ENCODE data around the gene ZNF407.

DNA sequence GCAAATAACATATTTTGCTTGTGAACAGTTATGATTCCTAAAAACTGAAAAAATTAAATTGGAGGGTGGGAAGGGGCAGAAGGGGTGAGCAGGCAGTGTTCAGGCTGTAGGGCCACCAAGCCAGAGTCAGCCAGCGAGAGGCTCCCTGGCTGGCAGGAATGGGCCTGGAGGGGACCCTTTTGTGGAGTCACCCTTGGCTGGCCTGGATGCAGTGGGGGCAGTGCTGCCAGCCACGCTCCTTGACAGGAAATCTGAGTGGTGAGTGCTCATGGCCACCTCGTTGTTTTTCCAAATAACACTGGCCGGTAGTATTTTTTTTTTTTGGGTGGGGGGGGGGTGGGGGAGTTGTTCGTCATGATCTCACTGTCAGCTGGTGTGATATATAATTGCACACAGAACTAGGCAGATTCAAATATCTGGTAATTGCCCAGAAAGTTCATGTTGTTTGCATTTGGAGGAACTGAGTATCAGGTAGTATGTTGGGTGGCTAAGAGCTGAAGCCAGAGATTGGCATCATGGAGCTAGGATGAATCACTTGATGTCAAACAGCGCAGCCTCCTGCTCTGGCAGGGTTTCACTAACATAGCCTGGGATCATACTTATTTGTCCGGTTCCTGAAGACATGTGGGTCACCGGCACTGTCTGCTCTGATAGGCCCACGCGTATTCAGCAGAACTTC is 451.2 kb downstream of the ZNF407 start:
- no peak for TF ChIP-seq CEBPB (IDR thresholded peaks at IDR 0.05)
- TF ChIP-seq YY1 (IDR thresholded peaks at IDR 0.05; ENCODE audit: low read depth) = no peak
- no peak for TF ChIP-seq RAD21 (IDR thresholded peaks at IDR 0.05; ENCODE audit: low read depth)
- TF ChIP-seq EP300 (IDR thresholded peaks at IDR 0.05; ENCODE audit: borderline replicate concordance) = no peak
- TF ChIP-seq TAF1 (IDR thresholded peaks at IDR 0.05; ENCODE audit: low read depth) = no peak
- TF ChIP-seq CREB1 (IDR thresholded peaks at IDR 0.05; ENCODE audit: low read depth) = no peak
- TF ChIP-seq FOXM1 (IDR thresholded peaks at IDR 0.05; ENCODE audit: borderline replicate concordance, low read depth) = no peak
- TF ChIP-seq, protein P1, sequence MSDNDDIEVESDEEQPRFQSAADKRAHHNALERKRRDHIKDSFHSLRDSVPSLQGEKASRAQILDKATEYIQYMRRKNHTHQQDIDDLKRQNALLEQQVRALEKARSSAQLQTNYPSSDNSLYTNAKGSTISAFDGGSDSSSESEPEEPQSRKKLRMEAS (IDR thresholded peaks at IDR 0.05) = no peak
- no peak for TF ChIP-seq EGR1 (IDR thresholded peaks at IDR 0.05)
- TF ChIP-seq, protein P2, sequence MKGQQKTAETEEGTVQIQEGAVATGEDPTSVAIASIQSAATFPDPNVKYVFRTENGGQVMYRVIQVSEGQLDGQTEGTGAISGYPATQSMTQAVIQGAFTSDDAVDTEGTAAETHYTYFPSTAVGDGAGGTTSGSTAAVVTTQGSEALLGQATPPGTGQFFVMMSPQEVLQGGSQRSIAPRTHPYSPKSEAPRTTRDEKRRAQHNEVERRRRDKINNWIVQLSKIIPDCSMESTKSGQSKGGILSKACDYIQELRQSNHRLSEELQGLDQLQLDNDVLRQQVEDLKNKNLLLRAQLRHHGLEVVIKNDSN (IDR thresholded peaks at IDR 0.05) = no peak
- TF ChIP-seq, protein P3, sequence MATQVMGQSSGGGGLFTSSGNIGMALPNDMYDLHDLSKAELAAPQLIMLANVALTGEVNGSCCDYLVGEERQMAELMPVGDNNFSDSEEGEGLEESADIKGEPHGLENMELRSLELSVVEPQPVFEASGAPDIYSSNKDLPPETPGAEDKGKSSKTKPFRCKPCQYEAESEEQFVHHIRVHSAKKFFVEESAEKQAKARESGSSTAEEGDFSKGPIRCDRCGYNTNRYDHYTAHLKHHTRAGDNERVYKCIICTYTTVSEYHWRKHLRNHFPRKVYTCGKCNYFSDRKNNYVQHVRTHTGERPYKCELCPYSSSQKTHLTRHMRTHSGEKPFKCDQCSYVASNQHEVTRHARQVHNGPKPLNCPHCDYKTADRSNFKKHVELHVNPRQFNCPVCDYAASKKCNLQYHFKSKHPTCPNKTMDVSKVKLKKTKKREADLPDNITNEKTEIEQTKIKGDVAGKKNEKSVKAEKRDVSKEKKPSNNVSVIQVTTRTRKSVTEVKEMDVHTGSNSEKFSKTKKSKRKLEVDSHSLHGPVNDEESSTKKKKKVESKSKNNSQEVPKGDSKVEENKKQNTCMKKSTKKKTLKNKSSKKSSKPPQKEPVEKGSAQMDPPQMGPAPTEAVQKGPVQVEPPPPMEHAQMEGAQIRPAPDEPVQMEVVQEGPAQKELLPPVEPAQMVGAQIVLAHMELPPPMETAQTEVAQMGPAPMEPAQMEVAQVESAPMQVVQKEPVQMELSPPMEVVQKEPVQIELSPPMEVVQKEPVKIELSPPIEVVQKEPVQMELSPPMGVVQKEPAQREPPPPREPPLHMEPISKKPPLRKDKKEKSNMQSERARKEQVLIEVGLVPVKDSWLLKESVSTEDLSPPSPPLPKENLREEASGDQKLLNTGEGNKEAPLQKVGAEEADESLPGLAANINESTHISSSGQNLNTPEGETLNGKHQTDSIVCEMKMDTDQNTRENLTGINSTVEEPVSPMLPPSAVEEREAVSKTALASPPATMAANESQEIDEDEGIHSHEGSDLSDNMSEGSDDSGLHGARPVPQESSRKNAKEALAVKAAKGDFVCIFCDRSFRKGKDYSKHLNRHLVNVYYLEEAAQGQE (IDR thresholded peaks at IDR 0.05; ENCODE audit: low read depth) = no peak

All from Ishikawa (cell line).